ENCODE data around the gene NAV3. TPM values are rescaled to one million over a fixed set of nuclear protein-coding genes. Genes with fewer than 3 reads are reported as not detected.

The NAV3 gene
- polyA plus RNA-seq, 1 of the 3 experiments (the other 2 are of a cell fraction): 10.5 TPM

DNA sequence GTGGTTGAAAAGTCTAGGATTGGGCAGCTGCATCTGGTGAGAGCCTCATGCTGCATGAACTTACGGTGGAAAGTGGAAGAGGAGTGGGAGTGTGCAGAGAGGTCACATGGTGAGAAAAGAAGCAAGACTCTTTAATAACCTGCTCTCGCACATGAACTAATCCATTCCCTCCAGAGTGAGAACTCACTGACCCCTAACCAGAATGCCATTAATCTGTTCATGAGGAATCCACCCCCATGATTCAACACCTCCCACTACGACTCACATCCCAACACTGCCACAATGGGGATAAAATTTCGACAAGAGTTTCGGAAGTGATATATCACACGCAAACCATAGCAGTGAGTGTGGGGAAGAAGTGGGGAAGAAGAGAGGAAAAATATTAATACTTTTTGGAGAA, 377.4 kb downstream of the NAV3 start:
- CTCF ChIA-PET: no interaction called here
- WGBS (ENCODE audit: low lambda C conversion rate): 76% methylated on average over 6 of the region's 6 CpGs
- no peak overlapping the region for H2AFZ ChIP-seq (ENCODE audit: low read depth)

DNA sequence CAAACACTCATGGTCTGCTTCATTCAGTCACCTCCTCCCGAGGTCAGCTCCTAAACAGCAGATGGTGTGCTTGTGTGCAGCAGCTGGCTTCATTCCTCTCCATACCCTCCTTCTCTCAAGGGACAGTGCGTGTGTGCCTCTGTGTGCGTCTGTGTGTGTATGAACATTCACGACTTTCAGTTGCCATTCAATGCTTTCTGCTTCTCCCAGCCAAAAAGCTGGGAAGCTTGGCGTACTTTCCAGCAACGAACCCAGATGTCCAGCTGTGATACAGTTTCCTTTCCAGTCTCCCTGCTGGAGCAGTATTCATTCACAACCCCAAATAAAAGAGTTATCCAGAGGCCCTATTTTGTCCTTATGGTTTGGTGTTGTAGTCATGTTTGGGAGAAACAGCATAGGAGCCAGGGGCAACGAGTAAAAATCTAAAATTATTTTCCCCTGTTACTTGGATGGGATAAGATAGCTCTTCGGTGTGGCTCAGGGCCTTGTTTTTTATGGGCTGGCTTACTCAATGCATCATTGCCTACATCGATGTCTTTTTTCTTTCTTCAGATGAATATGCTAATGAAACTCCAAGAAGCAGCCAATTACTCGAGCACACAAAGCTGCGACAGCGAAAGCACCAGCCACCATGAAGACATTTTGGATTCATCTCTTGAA, 379.3 kb downstream of the NAV3 start:
- CTCF ChIA-PET: interaction anchor here (1.0 to 1.7 kb wide), 2 partner anchors 10 to 20 kb away, joined by 3 to 4 read pairs; no protein-coding TSS in a partner anchor
- H3K36me3 ChIP-seq (replicated peaks in 1 of 2; ENCODE audit: control insufficient read depth in 1 of 2, insufficient read depth in 2 of 2, low read length in 1 of 2): peaks cover 22 to 27% of the 10 kb centered on the region in 2 experiments
- H3K9me3 ChIP-seq: no peaks in the 10 kb centered on the region
- POLR2A ChIA-PET: no interaction called here
- 0 out of 4 replicates have a peak overlapping the region, but pooled peaks of 1 of the 2 experiments have one; percentile 2 for H3K27ac ChIP-seq (ENCODE audit: low read depth in 2 of 2, low read length in 1 of 2)
- no peak overlapping the region for H3K9ac ChIP-seq
- no peak overlapping the region for H2AFZ ChIP-seq (ENCODE audit: low read depth)
- DNase-seq: no peak
- no peaks in the 10 kb centered on the region for H3K9me2 ChIP-seq
- TF ChIP-seq FOSL2 (IDR thresholded peaks at IDR 0.05; ENCODE audit: borderline replicate concordance, low read depth) (no peak), RXRA (IDR thresholded peaks at IDR 0.05; ENCODE audit: borderline replicate concordance, low read depth) (no peak), MXI1 (IDR thresholded peaks at IDR 0.05; ENCODE audit: low read depth, low read length) (no peak)
- TF ChIP-seq, protein P1, sequence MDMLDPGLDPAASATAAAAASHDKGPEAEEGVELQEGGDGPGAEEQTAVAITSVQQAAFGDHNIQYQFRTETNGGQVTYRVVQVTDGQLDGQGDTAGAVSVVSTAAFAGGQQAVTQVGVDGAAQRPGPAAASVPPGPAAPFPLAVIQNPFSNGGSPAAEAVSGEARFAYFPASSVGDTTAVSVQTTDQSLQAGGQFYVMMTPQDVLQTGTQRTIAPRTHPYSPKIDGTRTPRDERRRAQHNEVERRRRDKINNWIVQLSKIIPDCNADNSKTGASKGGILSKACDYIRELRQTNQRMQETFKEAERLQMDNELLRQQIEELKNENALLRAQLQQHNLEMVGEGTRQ (IDR thresholded peaks at IDR 0.05; ENCODE audit: borderline replicate concordance, low read depth, low read length): no peak
- no peaks in the 10 kb centered on the region for H3K27me3 ChIP-seq (ENCODE audit: insufficient read depth)
- H3K4me3 ChIP-seq (ENCODE audit: low read depth in 2 of 2, low read length in 1 of 2): no peak overlapping the region
- H4K20me1 ChIP-seq (ENCODE audit: insufficient read depth): no peaks in the 10 kb centered on the region
- peaks cover 0 to 5% of the 10 kb centered on the region in 2 experiments; a peak in 1 of 4 replicates for H3K4me1 ChIP-seq (ENCODE audit: control insufficient read depth in 1 of 2, insufficient read depth in 2 of 2, low read depth in 1 of 2, low read length in 1 of 2)
- no peaks in the 10 kb centered on the region for H3K79me2 ChIP-seq (ENCODE audit: insufficient read depth)
- 88% methylated on average over 12 of the region's 12 CpGs for WGBS (ENCODE audit: low lambda C conversion rate)
- peaks cover 4% of the 10 kb centered on the region for H3F3A ChIP-seq (replicated peaks; ENCODE audit: insufficient read depth)
- H3K4me2 ChIP-seq: no peak overlapping the region

More for the DNA sequence above, 377.4 kb downstream of the NAV3 start:
- H3K79me2 ChIP-seq (ENCODE audit: insufficient read depth): no peaks in the 10 kb centered on the region
- no peak for DNase-seq
- H3K4me3 ChIP-seq (ENCODE audit: low read depth in 2 of 2, low read length in 1 of 2): no peak overlapping the region
- POLR2A ChIA-PET: no interaction called here
- H3K4me2 ChIP-seq: no peak overlapping the region
- no peak overlapping the region for H3K27ac ChIP-seq (ENCODE audit: low read depth in 2 of 2, low read length in 1 of 2)
- H3K27me3 ChIP-seq (ENCODE audit: insufficient read depth): no peaks in the 10 kb centered on the region
- H4K20me1 ChIP-seq (ENCODE audit: insufficient read depth): no peaks in the 10 kb centered on the region
- TF ChIP-seq, protein P2, sequence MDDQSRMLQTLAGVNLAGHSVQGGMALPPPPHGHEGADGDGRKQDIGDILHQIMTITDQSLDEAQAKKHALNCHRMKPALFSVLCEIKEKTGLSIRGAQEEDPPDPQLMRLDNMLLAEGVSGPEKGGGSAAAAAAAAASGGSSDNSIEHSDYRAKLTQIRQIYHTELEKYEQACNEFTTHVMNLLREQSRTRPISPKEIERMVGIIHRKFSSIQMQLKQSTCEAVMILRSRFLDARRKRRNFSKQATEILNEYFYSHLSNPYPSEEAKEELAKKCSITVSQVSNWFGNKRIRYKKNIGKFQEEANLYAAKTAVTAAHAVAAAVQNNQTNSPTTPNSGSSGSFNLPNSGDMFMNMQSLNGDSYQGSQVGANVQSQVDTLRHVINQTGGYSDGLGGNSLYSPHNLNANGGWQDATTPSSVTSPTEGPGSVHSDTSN (IDR thresholded peaks at IDR 0.05): 0 out of 2 replicates have a peak, but pooled peaks have one; percentile 3
- TF ChIP-seq, protein P1 (IDR thresholded peaks at IDR 0.05; ENCODE audit: borderline replicate concordance, low read depth, low read length): no peak
- TF ChIP-seq RCOR1 (IDR thresholded peaks at IDR 0.05; ENCODE audit: low read length) (no peak), NRF1 (IDR thresholded peaks at IDR 0.05; ENCODE audit: low read depth, low read length) (no peak)
- H3K9ac ChIP-seq: no peak overlapping the region
- H3K9me2 ChIP-seq: no peaks in the 10 kb centered on the region
- H3K9me3 ChIP-seq: no peaks in the 10 kb centered on the region
- H3K36me3 ChIP-seq (replicated peaks in 1 of 2; ENCODE audit: control insufficient read depth in 1 of 2, insufficient read depth in 2 of 2, low read length in 1 of 2): peaks cover 25 to 40% of the 10 kb centered on the region in 2 experiments
- peaks cover 0 to 5% of the 10 kb centered on the region in 2 experiments; a peak in 1 of 4 replicates for H3K4me1 ChIP-seq (ENCODE audit: control insufficient read depth in 1 of 2, insufficient read depth in 2 of 2, low read depth in 1 of 2, low read length in 1 of 2)
- peaks cover 8% of the 10 kb centered on the region for H3F3A ChIP-seq (replicated peaks; ENCODE audit: insufficient read depth)
